HG03196 (cell line): ENCODE results near the gene SPTBN4.
"Not testable (repeated sequence)": the region's sequence is repeated elsewhere in the genome, so short reads cannot be mapped to it uniquely, and the experiment has no call there.

Experiments
- ATAC-seq: cut with Tn5 transposase; IDR thresholded peaks from one replicate; pipeline ENCODE4 v1.9.1; 2021; ENCODE audit not compliant: unreplicated experiment

SPTBN4 gene

DNA sequence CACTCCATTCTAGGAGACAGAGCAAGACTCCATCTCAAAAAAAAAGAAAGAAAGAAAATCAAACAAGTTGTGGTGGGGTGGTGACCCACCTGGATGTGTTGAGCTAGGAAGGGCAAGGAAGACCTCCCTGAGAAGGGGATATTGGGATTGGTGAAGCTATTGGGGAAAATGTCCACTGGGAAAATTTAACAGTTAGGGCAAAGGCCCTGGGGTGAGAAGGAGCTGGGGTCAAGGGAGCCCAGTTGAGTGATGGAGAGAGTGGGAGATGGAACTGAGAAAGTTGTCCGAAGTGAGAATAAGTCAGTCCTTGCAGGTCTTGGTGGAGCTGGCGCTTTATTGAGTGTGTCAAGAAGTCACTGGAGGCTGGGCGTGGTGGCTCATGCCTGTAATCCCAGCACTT, 28.5 kb upstream of the SPTBN4 start:
- no peak for ATAC-seq

GRCh38 chr19:40441719-40442253, 25.0 kb upstream of the SPTBN4 start:
- no peak for ATAC-seq

DNA sequence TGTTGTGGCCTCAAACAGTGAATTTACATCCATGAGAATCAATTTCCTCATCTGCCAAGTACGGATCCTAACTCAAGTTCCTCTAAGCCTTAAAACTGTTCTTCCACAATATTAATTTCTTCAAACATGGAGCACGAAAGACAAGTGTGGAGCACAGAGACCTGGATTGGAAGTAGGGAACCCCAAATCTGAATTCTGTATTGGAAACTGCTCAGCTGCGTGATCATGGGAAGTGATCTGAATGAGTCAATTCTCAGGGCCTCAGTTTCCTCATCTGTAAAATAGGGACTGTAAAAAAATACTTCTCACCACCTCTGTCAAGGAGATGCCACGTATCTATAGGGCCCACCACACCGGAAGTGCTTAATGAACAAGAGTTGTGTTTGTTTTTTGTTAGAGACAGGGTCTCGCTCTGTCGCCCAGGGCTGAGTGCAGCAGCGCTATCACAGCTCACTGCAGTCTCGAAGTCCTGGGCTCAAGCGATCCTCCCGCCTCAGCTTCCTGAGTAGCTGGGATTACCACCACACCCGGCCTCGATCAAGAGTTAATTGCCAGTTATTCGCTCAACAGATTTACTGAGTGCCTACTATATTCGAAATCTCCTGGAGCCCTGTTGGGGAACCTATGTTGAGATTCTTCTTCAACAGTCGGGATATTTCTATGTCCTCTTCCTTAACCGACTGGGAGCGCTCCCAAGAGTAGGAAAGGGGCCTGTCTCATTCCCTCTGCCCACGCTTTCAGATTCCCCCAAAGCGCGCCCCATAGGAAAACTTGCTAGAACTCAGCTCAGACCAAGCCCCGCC, 24.3 kb upstream of the SPTBN4 start:
- no peak for ATAC-seq

- peak; percentile 68 for ATAC-seq
Observed at GRCh38 chr19:40443131-40443999, 23.4 kb upstream of the SPTBN4 start.

GRCh38 chr19:40444000-40444824, 22.6 kb upstream of the SPTBN4 start, which contains the start of gene SERTAD3:
SERTAD3 (minus strand) TSS chr19:40444335; CDS start chr19:40442080, 2,255 bp downstream.
- peak; percentile 65 for ATAC-seq

- no peak for ATAC-seq
Observed at GRCh38 chr19:40444825-40445312, 21.9 kb upstream of the SPTBN4 start.

DNA sequence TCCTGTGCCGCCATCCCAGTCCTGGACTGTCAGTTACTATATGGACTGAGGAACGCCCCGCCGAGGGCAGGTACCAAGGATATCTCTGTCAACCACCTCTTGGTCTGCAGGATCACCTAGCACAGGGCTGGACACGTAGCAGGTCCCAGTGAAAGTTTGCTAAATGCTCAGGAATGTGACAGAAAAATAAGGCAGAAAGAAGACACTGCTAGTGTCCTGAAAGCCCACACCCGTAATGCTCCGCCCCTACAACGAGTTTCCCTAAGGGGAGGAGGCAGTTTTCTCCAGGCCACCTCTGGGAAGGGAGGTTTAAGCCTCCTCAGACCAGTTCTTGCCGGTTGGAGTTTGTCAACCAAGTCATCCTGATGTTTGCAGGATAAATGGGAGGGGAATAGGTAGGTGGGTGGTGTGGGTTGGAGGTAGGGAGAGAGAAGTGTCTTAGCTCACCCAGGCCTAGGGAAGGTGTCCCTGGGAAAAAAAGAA, 21.0 kb upstream of the SPTBN4 start:
- no peak for ATAC-seq

DNA sequence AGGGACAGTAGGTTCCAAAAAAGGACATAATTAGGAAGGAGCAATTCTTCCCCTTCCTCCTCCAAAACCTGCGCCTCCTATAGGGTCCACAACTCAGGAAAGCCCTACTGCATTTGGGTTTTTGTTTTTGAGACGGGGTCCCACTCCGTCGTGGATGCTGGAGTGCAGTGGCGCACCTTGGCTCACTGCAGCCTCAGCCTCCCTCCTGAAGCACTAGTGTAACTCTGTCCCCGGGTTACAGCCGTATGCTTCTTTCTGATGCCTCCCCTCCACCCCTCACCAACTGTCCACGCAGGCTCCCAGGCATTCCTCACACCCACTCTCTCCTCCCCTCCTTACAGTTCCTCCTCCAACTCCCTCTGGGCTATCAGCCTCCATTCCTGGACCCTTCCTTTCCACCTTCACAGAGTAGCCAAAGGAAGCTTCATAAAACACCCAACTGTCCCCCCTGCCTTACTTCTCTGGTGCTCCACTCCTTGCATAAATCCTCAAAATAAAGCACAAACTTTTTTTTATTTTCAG, 20.5 kb upstream of the SPTBN4 start:
- no peak for ATAC-seq

GRCh38 chr19:40449506-40449905, 17.3 kb upstream of the SPTBN4 start:
- no peak for ATAC-seq

DNA sequence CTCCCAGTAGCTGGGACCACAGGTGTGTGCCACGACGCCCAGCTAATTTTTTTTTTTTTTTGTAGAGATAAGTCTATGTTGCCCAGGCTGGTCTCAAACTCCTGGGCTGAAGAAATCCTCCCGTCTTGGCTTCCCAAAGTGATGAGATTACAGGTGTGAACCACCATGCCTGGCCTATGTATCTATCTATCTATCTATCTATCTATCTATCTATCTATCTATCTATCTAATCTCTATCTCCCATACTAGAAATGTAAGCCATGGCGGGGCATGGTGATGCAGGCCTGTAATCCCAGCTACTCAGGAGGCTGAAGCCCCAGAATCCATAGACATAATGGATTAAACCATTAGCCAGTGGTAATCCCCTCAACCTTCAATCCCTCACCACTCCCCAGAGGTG, 16.1 kb upstream of the SPTBN4 start:
- no peak for ATAC-seq

DNA sequence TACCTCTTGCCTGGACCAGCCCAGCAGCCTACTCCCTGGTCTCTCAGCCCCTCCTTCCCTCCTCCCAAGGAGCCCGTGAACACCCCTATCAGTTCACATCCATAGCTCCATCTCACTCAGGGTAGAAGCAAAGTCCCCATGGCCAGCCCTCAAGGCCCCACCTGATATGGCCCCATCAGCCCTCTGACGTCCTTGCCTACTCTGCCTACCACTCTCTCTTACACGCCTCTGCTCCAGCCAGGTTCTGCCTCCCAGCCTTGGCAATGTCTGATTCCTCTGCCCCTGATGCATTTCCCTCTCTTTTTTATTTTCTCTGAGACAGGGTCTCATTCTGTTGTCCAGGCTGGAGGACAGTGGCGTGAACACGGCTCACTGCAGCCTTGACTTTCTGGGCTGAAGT, 14.8 kb upstream of the SPTBN4 start:
- ATAC-seq: no peak

GRCh38 chr19:40453151-40453735, 13.6 kb upstream of the SPTBN4 start:
- no peak for ATAC-seq

DNA sequence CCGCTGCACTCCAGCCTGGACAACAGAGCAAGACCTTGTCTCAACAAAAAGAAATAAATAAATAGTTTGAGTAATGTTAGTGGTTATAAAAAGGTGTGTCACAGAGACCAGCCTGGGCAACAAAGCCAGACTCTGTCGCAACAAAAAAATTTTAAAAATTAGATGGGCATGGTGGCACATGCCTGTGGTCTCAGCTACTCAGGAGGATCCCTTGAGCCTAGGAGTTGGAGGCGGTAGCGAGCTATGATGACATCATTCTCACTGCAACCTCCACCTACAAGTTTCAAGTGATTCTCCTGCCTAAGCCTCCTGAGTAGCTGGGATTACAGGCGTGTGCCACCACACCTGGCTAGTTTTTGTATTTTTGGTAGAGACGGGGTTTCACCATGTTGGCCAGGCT, 12.9 kb upstream of the SPTBN4 start:
- ATAC-seq: not testable (repeated sequence)

- no peak for ATAC-seq
Observed at GRCh38 chr19:40457048-40457447, 9.8 kb upstream of the SPTBN4 start.

- ATAC-seq: no peak
Observed at GRCh38 chr19:40457953-40458596, 8.7 kb upstream of the SPTBN4 start.

DNA sequence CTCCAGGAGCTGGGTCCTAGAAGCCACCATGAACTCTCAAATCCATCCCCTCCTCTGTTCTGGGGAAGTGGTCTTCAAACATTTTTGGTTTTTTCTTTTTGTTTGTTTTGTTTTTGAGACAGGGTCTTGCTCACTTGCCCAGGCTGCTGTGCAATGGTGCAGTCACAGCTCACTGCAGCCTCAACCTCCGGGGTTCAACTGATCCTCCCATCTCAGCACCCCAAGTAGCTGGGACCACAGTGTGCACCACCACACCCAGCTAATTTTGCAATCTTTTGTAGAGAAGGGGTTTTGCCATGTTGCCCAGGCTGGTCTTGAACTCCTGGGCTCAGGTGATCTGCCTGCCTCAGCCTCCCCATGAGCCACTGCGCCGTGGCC, 8.2 kb upstream of the SPTBN4 start:
- no peak for ATAC-seq

GRCh38 chr19:40460185-40460584, 6.6 kb upstream of the SPTBN4 start:
- ATAC-seq: no peak

DNA sequence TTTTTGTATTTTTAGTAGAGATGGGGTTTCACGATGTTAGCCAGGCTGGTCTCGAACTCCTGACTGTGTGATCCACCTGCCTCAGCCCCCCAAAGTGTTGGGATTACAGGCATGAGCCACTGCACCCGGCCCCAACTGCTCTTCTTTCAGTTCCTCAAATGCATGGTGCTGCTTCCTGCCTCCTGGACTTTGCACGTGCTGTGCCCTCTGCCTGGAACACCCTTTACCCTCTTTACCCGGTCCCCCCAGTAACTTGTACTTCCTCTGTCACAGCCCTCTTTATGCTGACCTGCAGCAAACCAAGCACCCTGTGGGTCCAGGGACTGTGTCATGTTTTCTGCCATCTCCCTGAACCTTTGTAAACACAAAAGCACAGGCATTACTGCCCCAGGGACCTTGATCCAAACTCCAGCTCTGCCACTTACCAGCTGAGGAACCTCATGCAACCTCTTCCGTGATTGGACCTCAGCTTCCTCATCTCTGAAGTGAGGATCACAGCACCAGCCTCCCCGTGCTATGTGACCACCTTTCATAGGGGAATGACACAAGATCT, 5.1 kb upstream of the SPTBN4 start:
- ATAC-seq: no peak

DNA sequence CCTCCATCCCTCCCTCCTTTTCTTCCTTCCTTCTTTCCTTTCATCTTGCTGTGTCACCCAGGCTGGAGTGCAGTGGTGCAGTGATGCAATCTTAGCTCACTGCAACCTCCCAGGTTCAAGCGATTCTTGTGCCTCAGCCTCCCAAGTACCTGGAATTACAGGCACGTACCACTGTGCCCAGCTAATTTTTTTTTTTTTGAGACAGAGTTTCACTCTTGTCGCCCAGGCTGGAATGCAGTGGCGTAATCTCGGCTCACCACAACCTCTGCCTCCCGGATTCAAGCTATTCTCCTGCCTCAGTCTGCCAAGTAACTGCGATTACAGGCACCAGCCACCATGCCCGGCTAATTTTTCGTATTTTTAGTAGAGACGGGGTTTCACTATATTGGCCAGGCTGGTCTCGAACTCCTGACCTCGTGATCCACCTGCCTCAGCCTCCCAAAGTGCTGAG, 3.2 kb upstream of the SPTBN4 start:
- not testable (repeated sequence) for ATAC-seq
